ENCODE measurements around the gene PHLDB3.

- no peak for TF ChIP-seq CTCF (IDR thresholded peaks at IDR 0.05; ENCODE audit: insufficient read depth, low read length)
- TF ChIP-seq GABPA (IDR thresholded peaks at IDR 0.05; ENCODE audit: low read depth), result no peak
- TF ChIP-seq, protein P1, sequence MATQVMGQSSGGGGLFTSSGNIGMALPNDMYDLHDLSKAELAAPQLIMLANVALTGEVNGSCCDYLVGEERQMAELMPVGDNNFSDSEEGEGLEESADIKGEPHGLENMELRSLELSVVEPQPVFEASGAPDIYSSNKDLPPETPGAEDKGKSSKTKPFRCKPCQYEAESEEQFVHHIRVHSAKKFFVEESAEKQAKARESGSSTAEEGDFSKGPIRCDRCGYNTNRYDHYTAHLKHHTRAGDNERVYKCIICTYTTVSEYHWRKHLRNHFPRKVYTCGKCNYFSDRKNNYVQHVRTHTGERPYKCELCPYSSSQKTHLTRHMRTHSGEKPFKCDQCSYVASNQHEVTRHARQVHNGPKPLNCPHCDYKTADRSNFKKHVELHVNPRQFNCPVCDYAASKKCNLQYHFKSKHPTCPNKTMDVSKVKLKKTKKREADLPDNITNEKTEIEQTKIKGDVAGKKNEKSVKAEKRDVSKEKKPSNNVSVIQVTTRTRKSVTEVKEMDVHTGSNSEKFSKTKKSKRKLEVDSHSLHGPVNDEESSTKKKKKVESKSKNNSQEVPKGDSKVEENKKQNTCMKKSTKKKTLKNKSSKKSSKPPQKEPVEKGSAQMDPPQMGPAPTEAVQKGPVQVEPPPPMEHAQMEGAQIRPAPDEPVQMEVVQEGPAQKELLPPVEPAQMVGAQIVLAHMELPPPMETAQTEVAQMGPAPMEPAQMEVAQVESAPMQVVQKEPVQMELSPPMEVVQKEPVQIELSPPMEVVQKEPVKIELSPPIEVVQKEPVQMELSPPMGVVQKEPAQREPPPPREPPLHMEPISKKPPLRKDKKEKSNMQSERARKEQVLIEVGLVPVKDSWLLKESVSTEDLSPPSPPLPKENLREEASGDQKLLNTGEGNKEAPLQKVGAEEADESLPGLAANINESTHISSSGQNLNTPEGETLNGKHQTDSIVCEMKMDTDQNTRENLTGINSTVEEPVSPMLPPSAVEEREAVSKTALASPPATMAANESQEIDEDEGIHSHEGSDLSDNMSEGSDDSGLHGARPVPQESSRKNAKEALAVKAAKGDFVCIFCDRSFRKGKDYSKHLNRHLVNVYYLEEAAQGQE (IDR thresholded peaks at IDR 0.05; ENCODE audit: insufficient replicate concordance, low read depth), result no peak
- no peak for TF ChIP-seq POLR2AphosphoS5 (IDR thresholded peaks at IDR 0.05; ENCODE audit: low read depth)
Measured at GRCh38 chr19:43438291-43439031, 66.1 kb downstream of the PHLDB3 start.

All from HL-60 (cell line).